Heart left ventricle (tissue), 13 donors: ENCODE data around the gene B4GALT7.

Experiments
- CTCF ChIP-seq, 12 donors: fragments of 200-600 bp; sonication (generic) in 4 of 12; IDR thresholded peaks; one replicate each; pipeline versions ENCODE4 v1.5.0 to v1.8.0; 2018 to 2022; ENCODE audit warnings: antibody characterized with exemption in 12 of 12, mild to moderate bottlenecking in 5 of 12
- POLR2A ChIP-seq, 2 donors: fragments of 450-650 bp; IDR thresholded peaks; one replicate each; pipeline ENCODE4 v1.6.1; 2017; ENCODE audit warnings: antibody characterized with exemption in 2 of 2, mild to moderate bottlenecking in 2 of 2, moderate library complexity in 2 of 2
- donor health status: ischemic (EF 13 %, LVEDD 7.1; RV severe dilation, severe dysfunction).
- donor health status: DM: no; HTN: yes; CAD: no.
- donor health status: DM: no; HTN: no; CAD: no.
- donor health status: ischemic (EF 25% LVEDD 6.9; RV normal size, moderate dysfunction).
- donor health status: ischemic (EF 25% LVEDD 5.7; RV mildly dilated, moderate dysfunction).
- donor health status: ischemic (EF 35%, LVEDD 5.7; RV mildly dilated, moderate dysfunction).
- donor health status: nonischemic (EF 11% LVEDD 7.7; RV severe dilation, severe dysfunction).
- donor health status: DM: yes; HTN: yes; CAD: no.
- donor health status: PGD.
- donor health status: ischemic (EF 29% LVEDD 5.4; RV normal size, mild dysfunction).
- donor health status: nonischemic (EF 23%, LVEDD 6.1; RV moderate dilation, normal function).

GRCh38 chr5:177607452-177608192 is 7.7 kb downstream of the B4GALT7 start:
- TF ChIP-seq POLR2A (IDR thresholded peaks at IDR 0.05) = no peak
- peak; percentile 70 to 90 (median 82) for TF ChIP-seq CTCF (IDR thresholded peaks at IDR 0.05)
